ENCODE data around the gene DENND4C. TPM values are rescaled to one million over a fixed set of nuclear protein-coding genes. Genes with fewer than 3 reads are reported as not detected.

DENND4C gene
- total and polyA plus RNA-seq, 2 of the 4 experiments (the other 2 are of a cell fraction) = 9.0 to 32.6 TPM

GRCh38 chr9:19373527-19373926 lies 143.0 kb downstream of the DENND4C start:
- TF ChIP-seq MXI1 (IDR thresholded peaks at IDR 0.05; ENCODE audit: borderline replicate concordance, low read depth, low read length) = no peak
- no peak for TF ChIP-seq MAZ (IDR thresholded peaks at IDR 0.05; ENCODE audit: borderline replicate concordance, low read depth, low read length)
- TF ChIP-seq FOS (IDR thresholded peaks at IDR 0.05; ENCODE audit: low read depth, low read length) = no peak
- TF ChIP-seq, protein P1, sequence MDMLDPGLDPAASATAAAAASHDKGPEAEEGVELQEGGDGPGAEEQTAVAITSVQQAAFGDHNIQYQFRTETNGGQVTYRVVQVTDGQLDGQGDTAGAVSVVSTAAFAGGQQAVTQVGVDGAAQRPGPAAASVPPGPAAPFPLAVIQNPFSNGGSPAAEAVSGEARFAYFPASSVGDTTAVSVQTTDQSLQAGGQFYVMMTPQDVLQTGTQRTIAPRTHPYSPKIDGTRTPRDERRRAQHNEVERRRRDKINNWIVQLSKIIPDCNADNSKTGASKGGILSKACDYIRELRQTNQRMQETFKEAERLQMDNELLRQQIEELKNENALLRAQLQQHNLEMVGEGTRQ (IDR thresholded peaks at IDR 0.05; ENCODE audit: low read depth, low read length) = no peak
- TF ChIP-seq RAD21 (IDR thresholded peaks at IDR 0.05; ENCODE audit: low read length) = no peak
- no peak for TF ChIP-seq NFE2L2 (IDR thresholded peaks at IDR 0.05; ENCODE audit: low read depth, low read length)
- TF ChIP-seq CHD1 (IDR thresholded peaks at IDR 0.05; ENCODE audit: low read depth, low read length) = no peak
- TF ChIP-seq BHLHE40 (IDR thresholded peaks at IDR 0.05; ENCODE audit: low read depth, low read length) = no peak
- TF ChIP-seq RCOR1 (IDR thresholded peaks at IDR 0.05; ENCODE audit: insufficient replicate concordance, low read length) = no peak
- no peak for TF ChIP-seq RFX5 (IDR thresholded peaks at IDR 0.05; ENCODE audit: low read depth, low read length)
- no peak for TF ChIP-seq SMC3 (IDR thresholded peaks at IDR 0.05; ENCODE audit: low read depth, low read length)
- TF ChIP-seq CTCF (conservative IDR thresholded peaks at IDR 0.05; ENCODE audit: low read depth, low read length) = no peak
- TF ChIP-seq CEBPB (IDR thresholded peaks at IDR 0.05; ENCODE audit: low read depth, low read length) = no peak
- TF ChIP-seq POLR2A (IDR thresholded peaks at IDR 0.05; ENCODE audit: low read depth, low read length) = no peak
- TF ChIP-seq ELK1 (IDR thresholded peaks at IDR 0.05; ENCODE audit: borderline replicate concordance, low read depth, low read length) = no peak
- TF ChIP-seq MAFK (IDR thresholded peaks at IDR 0.05; ENCODE audit: low read depth, low read length) = no peak
- no peak overlapping the region for H3K23ac ChIP-seq (ENCODE audit: low read depth, low read length)
- H2BK20ac ChIP-seq (ENCODE audit: low read depth, low read length) = no peak overlapping the region
- H4K5ac ChIP-seq (ENCODE audit: low read depth, low read length) = no peak overlapping the region
- H3K56ac ChIP-seq (ENCODE audit: extremely low read depth, insufficient read depth, low read length) = no peak overlapping the region
- dilution Hi-C loops (cut with HindIII; ENCODE audit: low sequenced_read_pairs, unreplicated experiment) (no loop called here), intact Hi-C loops (cut with micrococcal nuclease) (loop anchor here (5.0 to 10.0 kb wide), 2 partner anchors 36 to 249 kb away; partner anchors contain the start of gene PLIN2), in situ Hi-C loops (cut with MboI; ENCODE audit: low sequenced_read_pairs) (no loop called here)
- no peak for ATAC-seq (ENCODE audit: low read depth)
- H3K14ac ChIP-seq (replicated peaks; ENCODE audit: low read depth, low read length) = no peak overlapping the region
- no peak overlapping the region for H3K27ac ChIP-seq (ENCODE audit: insufficient read depth, low read length)
- ChIA-PET CTCF (interaction anchor here (0.6 kb wide), 2 partner anchors 80 to 116 kb away, joined by 3 read pairs; no protein-coding TSS in a partner anchor), POLR2A (ENCODE audit: unreplicated experiment) (no interaction called here)
- no peak for DNase-seq
- H3K79me1 ChIP-seq (ENCODE audit: low read depth in 1 of 2, low read length in 2 of 2) = peaks cover 0 to 21% of the 10 kb centered on the region in 2 experiments; a peak in 3 of 4 replicates
- H3K9me3 ChIP-seq (ENCODE audit: control insufficient read depth, insufficient read depth, low read length) = no peaks in the 10 kb centered on the region
- no peak overlapping the region for H2AK9ac ChIP-seq (replicated peaks; ENCODE audit: low read depth, low read length, poor library complexity)
- H3K4me3 ChIP-seq (ENCODE audit: insufficient read depth, low read depth, low read length) = no peak overlapping the region
- no peak overlapping the region for H2AK5ac ChIP-seq (ENCODE audit: low read depth, low read length)
- no peak overlapping the region for H4K91ac ChIP-seq (ENCODE audit: insufficient read depth, low read depth, low read length)
- H2BK5ac ChIP-seq (ENCODE audit: low read depth, low read length, poor library complexity, severe bottlenecking) = no peak overlapping the region
- no peak overlapping the region for H3K9ac ChIP-seq (ENCODE audit: low read depth, low read length)
- H3K4me1 ChIP-seq (ENCODE audit: control insufficient read depth, insufficient read depth, low read length) = no peaks in the 10 kb centered on the region; the same call in 1 of the 2 replicates
- H4K8ac ChIP-seq (ENCODE audit: low read depth in 2 of 2, low read length in 2 of 2) = no peak overlapping the region
- H3K9me1 ChIP-seq (ENCODE audit: insufficient read depth, low read length) = peaks cover 5% of the 10 kb centered on the region; the same call in 1 of the 2 replicates
- no TSS peak for BruUV-seq (replicated peaks)
- peaks cover 34% of the 10 kb centered on the region; the same call in 1 of the 2 replicates for H4K20me1 ChIP-seq (ENCODE audit: insufficient read depth, low read length)
- no peak overlapping the region for H3K4ac ChIP-seq (ENCODE audit: low read depth, low read length)
- no peak overlapping the region for H3K18ac ChIP-seq (ENCODE audit: low read depth, low read length)
- no peak overlapping the region for H2AFZ ChIP-seq (replicated peaks; ENCODE audit: low read length, poor library complexity)
- no peak overlapping the region for H2BK15ac ChIP-seq (ENCODE audit: low read depth, low read length)
- H3K4me2 ChIP-seq (ENCODE audit: low read depth, low read length) = no peak overlapping the region
- no peak overlapping the region for H2BK120ac ChIP-seq (ENCODE audit: low read depth, low read length)
- peaks cover 32% of the 10 kb centered on the region for H3K36me3 ChIP-seq (ENCODE audit: control insufficient read depth, insufficient read depth, low read length)
- no peaks in the 10 kb centered on the region for H3K27me3 ChIP-seq (ENCODE audit: control insufficient read depth, insufficient read depth, low read length)

All from IMR-90 (cell line).